H1 (cell line): ENCODE data around the gene ENTPD8. TPM values are rescaled to one million over a fixed set of nuclear protein-coding genes. Genes with fewer than 3 reads are reported as not detected.

Experiments used
- CTCF ChIA-PET: fragments of 300-600 bp; sonication (Branson Sonifier 250); formaldehyde crosslinking; loops from one replicate; lab custom pipeline; 2021; ENCODE audit not compliant: partially characterized antibody; lab: Charles Lee
- POLR2A ChIA-PET: fragments of 300-600 bp; sonication (Branson Sonifier 250); formaldehyde crosslinking; loops from one replicate; lab custom pipeline; 2021; ENCODE audit warnings: inconsistent platforms; ENCODE audit not compliant: partially characterized antibody; lab: Charles Lee
- DNase-seq, 2 experiments: peaks; one replicate each; pipeline versions ENCODE4 v3.0.0 to v3.0.0-alpha.2; 2010 to 2022; ENCODE audit warnings: low spot score in 2 of 2, low read depth in 1 of 2, mixed read lengths in 1 of 2
- FAIRE-seq: peaks from 2 replicates; lab custom pipeline; 2011; peaks lifted over from hg19 to GRCh38; lab: Jason Lieb, UNC
- H2AFZ ChIP-seq: 2 replicates; pipeline ENCODE4 v1.8.1; 2012; ENCODE audit warnings: low read length, inconsistent platforms
- H2AK5ac ChIP-seq: 2 replicates; pipeline ENCODE4 v1.6.1; 2013; ENCODE audit warnings: low read depth, low read length
- H2BK120ac ChIP-seq: replicated peaks from 2 replicates; pipeline ENCODE3; 2013; ENCODE audit warnings: low read depth, low read length, inconsistent platforms
- H2BK12ac ChIP-seq: 2 replicates; pipeline ENCODE4 v1.6.1; 2013; ENCODE audit warnings: low read depth, low read length
- H2BK15ac ChIP-seq: 2 replicates; pipeline ENCODE4 v1.6.1; 2013; ENCODE audit warnings: low read length
- H2BK20ac ChIP-seq: 2 replicates; pipeline ENCODE4 v1.6.1; 2013; ENCODE audit warnings: low read length
- H2BK5ac ChIP-seq: 2 replicates; pipeline ENCODE4 v1.6.1; 2013; ENCODE audit warnings: low read depth, low read length
- H3K14ac ChIP-seq: 2 replicates; pipeline ENCODE4 v1.6.1; 2013; ENCODE audit warnings: inconsistent platforms; ENCODE audit not compliant: insufficient read length
- H3K18ac ChIP-seq: 2 replicates; pipeline ENCODE4 v1.6.1; 2013; ENCODE audit warnings: low read length; ENCODE audit errors: extremely low read depth
- H3K23ac ChIP-seq: 2 replicates; pipeline ENCODE4 v1.6.1; 2013; ENCODE audit warnings: inconsistent platforms; ENCODE audit not compliant: insufficient read length
- H3K23me2 ChIP-seq: 2 replicates; pipeline ENCODE4 v1.6.1; 2013; ENCODE audit warnings: low read depth, low read length
- H3K27ac ChIP-seq: 2 replicates; pipeline ENCODE4 v1.6.1; 2011; ENCODE audit warnings: low read depth, low read length, inconsistent platforms
- H3K27me3 ChIP-seq, 4 experiments: replicated peaks in 1 of 4; 1 replicate in 1 of 4; 2 replicates in 3 of 4; pipeline versions ENCODE4 v1.6.1 to v1.8.1; 2011 to 2013; ENCODE audit warnings: low read length in 3 of 4, mild to moderate bottlenecking in 3 of 4, inconsistent platforms in 2 of 4, mixed read lengths in 2 of 4, moderate library complexity in 1 of 4; ENCODE audit not compliant: control insufficient read depth in 3 of 4, insufficient read depth in 3 of 4; ENCODE audit errors: extremely low read depth in 1 of 4
- H3K36me3 ChIP-seq, 4 experiments: 2 replicates each; pipeline versions ENCODE4 v1.6.1 to v1.8.1; 2011 to 2013; ENCODE audit warnings: mild to moderate bottlenecking in 4 of 4, low read length in 3 of 4, moderate library complexity in 2 of 4, control low read depth in 1 of 4, inconsistent platforms in 1 of 4; ENCODE audit not compliant: insufficient read depth in 4 of 4, control insufficient read depth in 2 of 4
- H3K4ac ChIP-seq: replicated peaks from 2 replicates; pipeline ENCODE3; 2013; ENCODE audit warnings: low read length, low read depth, mixed read lengths, inconsistent platforms; ENCODE audit not compliant: insufficient read length
- H3K4me1 ChIP-seq, 4 experiments: replicated peaks in 1 of 4; 1 replicate in 1 of 4; 2 replicates in 3 of 4; pipeline versions ENCODE4 v1.6.1 to v1.8.1; 2011 to 2013; ENCODE audit warnings: low read length in 3 of 4, inconsistent platforms in 2 of 4, mixed read lengths in 1 of 4; ENCODE audit not compliant: insufficient read depth in 4 of 4, control insufficient read depth in 3 of 4
- H3K4me2 ChIP-seq, 2 experiments: 2 replicates each; pipeline versions ENCODE4 v1.6.1 to v1.8.1; 2011 to 2013; ENCODE audit warnings: low read depth in 2 of 2, low read length in 2 of 2, control low read depth in 1 of 2, inconsistent platforms in 1 of 2, mild to moderate bottlenecking in 1 of 2; ENCODE audit not compliant: insufficient read depth in 1 of 2
- H3K4me3 ChIP-seq, 4 experiments: fragments of 200-600, 300-600 bp in 1 of 4; sonication (generic), shearing (Covaris generic), sonication (Bioruptor Twin) in 1 of 4; 2 replicates each; pipeline versions ENCODE4 v1.5.1 to v1.8.1; 2011 to 2016; ENCODE audit warnings: low read length in 4 of 4, low read depth in 3 of 4, control low read depth in 2 of 4, inconsistent platforms in 2 of 4, mild to moderate bottlenecking in 2 of 4, mixed read lengths in 1 of 4, moderate library complexity in 1 of 4; ENCODE audit not compliant: insufficient read depth in 2 of 4; ENCODE audit errors: extremely low read depth in 1 of 4
- H3K56ac ChIP-seq: replicated peaks from 2 replicates; pipeline ENCODE3; 2013; ENCODE audit warnings: low read depth, mild to moderate bottlenecking, mixed read lengths, low read length, inconsistent platforms; ENCODE audit not compliant: insufficient read length
- H3K79me1 ChIP-seq: 2 replicates; pipeline ENCODE4 v1.6.1; 2013; ENCODE audit warnings: low read depth, low read length, control low read depth
- H3K79me2 ChIP-seq, 2 experiments: 2 replicates each; pipeline versions ENCODE4 v1.6.1 to v1.8.1; 2012 to 2013; ENCODE audit warnings: low read length in 2 of 2, mild to moderate bottlenecking in 2 of 2, inconsistent platforms in 1 of 2; ENCODE audit not compliant: insufficient read depth in 2 of 2, control insufficient read depth in 1 of 2
- H3K9ac ChIP-seq, 4 experiments: replicated peaks in 1 of 4; 1 replicate in 1 of 4; 2 replicates in 3 of 4; pipeline versions ENCODE4 v1.6.1 to v1.8.1; 2011 to 2013; ENCODE audit warnings: low read depth in 3 of 4, low read length in 3 of 4, control low read depth in 2 of 4, mild to moderate bottlenecking in 2 of 4, moderate library complexity in 2 of 4, inconsistent platforms in 1 of 4; ENCODE audit errors: extremely low read depth in 1 of 4
- H3K9me3 ChIP-seq, 2 experiments: 2 replicates each; pipeline versions ENCODE4 v1.6.1 to v1.8.1; 2012 to 2013; ENCODE audit warnings: mild to moderate bottlenecking in 2 of 2, moderate library complexity in 2 of 2, control low read depth in 1 of 2, inconsistent platforms in 1 of 2, low read depth in 1 of 2, low read length in 1 of 2, mixed read lengths in 1 of 2; ENCODE audit not compliant: insufficient read depth in 2 of 2
- H4K20me1 ChIP-seq, 2 experiments: replicated peaks in 1 of 2; 2 replicates each; pipeline versions ENCODE3 to v1.8.1; 2011 to 2013; ENCODE audit warnings: inconsistent platforms in 2 of 2, low read length in 2 of 2, mild to moderate bottlenecking in 1 of 2; ENCODE audit not compliant: insufficient read depth in 2 of 2, control insufficient read depth in 1 of 2
- H4K5ac ChIP-seq: 2 replicates; pipeline ENCODE4 v1.6.1; 2013; ENCODE audit warnings: low read length, low read depth, mixed read lengths, inconsistent platforms; ENCODE audit not compliant: insufficient read length
- H4K8ac ChIP-seq: 2 replicates; pipeline ENCODE4 v1.8.0; 2013; ENCODE audit warnings: mild to moderate bottlenecking, moderate library complexity, low read length, inconsistent platforms; ENCODE audit not compliant: insufficient read depth; ENCODE audit errors: extremely low read depth
- H4K91ac ChIP-seq: replicated peaks from 2 replicates; pipeline ENCODE3; 2013; ENCODE audit warnings: low read length, mixed read lengths, inconsistent platforms; ENCODE audit not compliant: insufficient read length
- BACH1 ChIP-seq: IDR thresholded peaks from 2 replicates; pipeline ENCODE4 v1.6.1; 2012; ENCODE audit warnings: low read length, improper control_type of control experiment
- RXRA ChIP-seq: IDR thresholded peaks from 2 replicates; pipeline ENCODE4 v1.6.1; 2011; ENCODE audit warnings: low read depth, mild to moderate bottlenecking, low read length, moderate library complexity; ENCODE audit not compliant: insufficient read depth
- SIRT6 ChIP-seq: IDR thresholded peaks from one replicate; pipeline ENCODE4 v1.7.1; 2012; ENCODE audit warnings: low read length, inconsistent platforms
- WGBS, 2 experiments: shearing (Covaris generic) in 1 of 2; methylation state at CpG; one replicate each; pipeline versions ENCODE4 v1.1.6 to v1.1.7; 2013 to 2015; ENCODE audit warnings: low lambda C conversion rate in 2 of 2, mixed read lengths in 2 of 2, inconsistent platforms in 1 of 2, low coverage in 1 of 2, missing lambda C conversion rate in 1 of 2; ENCODE audit not compliant: insufficient replicate concordance in 2 of 2, insufficient coverage in 1 of 2, insufficient read length in 1 of 2; ENCODE audit errors: extremely low coverage in 1 of 2, missing lambda C conversion rate in 1 of 2; 5-methylcytosine and 5-hydroxymethylcytosine counted together
- polyA plus RNA-seq, 7 experiments: library from polyadenylated mRNA; depleted of rRNA in 3 of 7; stranded (reverse) in 5 of 7; unstranded in 2 of 7; fragments of >200 nt in 5 of 7; fragments of 200-250 nt in 2 of 7; gene quantifications; 1 replicate in 5 of 7; 2 replicates in 1 of 7; 4 replicates in 1 of 7; pipeline versions ENCODE4 v1.2.1 to v1.2.3, GENCODE V29; 2011 to 2013; ENCODE audit warnings: missing spikeins in 2 of 7, mixed read lengths in 2 of 7
- total RNA-seq: library from RNA; stranded (reverse); fragmentation: NEBNext Ultra II Directional; extraction: Animal tissue kit (Norgen Biotek cat#: 25700); gene quantifications from 2 replicates; pipeline ENCODE4 v1.2.1, GENCODE V29; 2021

Gene ENTPD8
- total and polyA plus RNA-seq, 2 of the 8 experiments (the other 6 are each of a cell fraction or from before 2014, with no cell fraction given): 0.48 to 0.51 TPM

GRCh38 chr9:137429974-137430722 lies 11.0 kb downstream of the ENTPD8 start:
- Histone ChIP-seq H3K4ac (no peak overlapping the region), H2AK5ac (no peak overlapping the region), H3K4me1 (peaks cover 0 to 3% (median 0%) of the 10 kb centered on the region in 4 experiments; a peak in 2 of 7 replicates), H2BK120ac (no peak overlapping the region), H2BK5ac (no peak overlapping the region; the same call in 1 of the 2 replicates), H3K79me1 (no peaks in the 10 kb centered on the region), H4K91ac (peak overlapping the region; percentile 42), H3K14ac (no peak overlapping the region), H3K18ac (no peak overlapping the region), H2BK20ac (no peak overlapping the region), H3K9ac (no peak overlapping the region), H3K79me2 (no peaks in the 10 kb centered on the region), H3K27me3 (no peaks in the 10 kb centered on the region), H3K4me2 (no peak overlapping the region), H3K56ac (no peak overlapping the region), H4K8ac (peak overlapping the region; percentile 86; the same call in 1 of the 2 replicates), H3K36me3 (no peaks in the 10 kb centered on the region), H3K27ac (no peak overlapping the region), H3K23ac (no peak overlapping the region), H3K4me3 (no peak overlapping the region), H2BK12ac (no peak overlapping the region), H3K9me3 (no peaks in the 10 kb centered on the region), H4K20me1 (peaks cover 0 to 1% of the 10 kb centered on the region in 2 experiments), H3K23me2 (no peaks in the 10 kb centered on the region), H4K5ac (no peak overlapping the region), H2BK15ac (no peak overlapping the region), H2AFZ (no peak overlapping the region)
- WGBS, 2 experiments: 78% methylated on average over 27 of the region's 34 CpGs; no CpG with 5 or more reads in 1 of the 2 experiments
- ChIA-PET POLR2A (interaction anchor here (0.6 to 2.5 kb wide), 5 partner anchors 12 to 190 kb away, joined by 4 to 6 read pairs (median 5); partner anchors contain the start of gene TUBB4B), CTCF (interaction anchor here (1.0 to 1.2 kb wide), 2 partner anchors 15 to 26 kb away, joined by 3 read pairs; no protein-coding TSS in a partner anchor)
- DNase-seq (peak in 1 of 2 experiments; percentile 80), FAIRE-seq (no peak)
- TF ChIP-seq SIRT6 (no peak), RXRA (no peak), BACH1 (no peak)
